IMR-90 (cell line): Measurements from ENCODE around the gene TRMO.

ENCODE experiments used
- CEBPB ChIP-seq: IDR thresholded peaks from 2 replicates; pipeline ENCODE4 v1.6.1; 2012; ENCODE audit warnings: low read depth, low read length, improper control_type of control experiment
- CTCF ChIP-seq: conservative IDR thresholded peaks from 2 replicates; pipeline ENCODE4 v1.5.1; 2012; ENCODE audit warnings: mild to moderate bottlenecking, low read depth, low read length, improper control_type of control experiment
- MAFK ChIP-seq: IDR thresholded peaks from 2 replicates; pipeline ENCODE4 v1.6.1; 2012; ENCODE audit warnings: low read depth, low read length, improper control_type of control experiment
- MXI1 ChIP-seq: IDR thresholded peaks from 2 replicates; pipeline ENCODE4 v1.6.1; 2012; ENCODE audit warnings: low read depth, mild to moderate bottlenecking, low read length, moderate library complexity, borderline replicate concordance
- RAD21 ChIP-seq: IDR thresholded peaks from 2 replicates; pipeline ENCODE4 v1.6.1; 2012; ENCODE audit warnings: low read length, improper control_type of control experiment
- RFX5 ChIP-seq: IDR thresholded peaks from 2 replicates; pipeline ENCODE4 v1.8.0; 2012; ENCODE audit warnings: low read depth, mild to moderate bottlenecking, low read length, moderate library complexity

- no peak for TF ChIP-seq MXI1
- TF ChIP-seq CEBPB: no peak
- no peak for TF ChIP-seq CTCF
- no peak for TF ChIP-seq MAFK
- TF ChIP-seq RAD21: no peak
- no peak for TF ChIP-seq RFX5
These were observed 27.1 kb downstream of the TRMO start for GRCh38 chr9:97895211-97895610.
